Activated naive CD8-positive, alpha-beta T cell treated with anti-CD3 and anti-CD28 coated beads, Interleukin-2, amount 50 U/mL, for 16 hours (primary cell): Measurements from ENCODE around the gene LYRM1.
"Not testable (repeated sequence)": the region's sequence is repeated elsewhere in the genome, so short reads cannot be mapped to it uniquely, and the experiment has no call there.

Source experiments
- DNase-seq: peaks from one replicate; pipeline ENCODE4 v3.0.0-alpha.2; 2020; ENCODE audit warnings: low read depth, low spot score

The LYRM1 gene, protein sequence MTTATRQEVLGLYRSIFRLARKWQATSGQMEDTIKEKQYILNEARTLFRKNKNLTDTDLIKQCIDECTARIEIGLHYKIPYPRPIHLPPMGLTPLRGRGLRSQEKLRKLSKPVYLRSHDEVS

GRCh38 chr16:20900299-20901067, at the start of gene LYRM1, which contains the start of gene DCUN1D3:
LYRM1 (plus strand) TSS chr16:20900771; CDS start chr16:20915556, 14,785 bp downstream.
DCUN1D3 (minus strand) TSS chr16:20900358; CDS start chr16:20862538, 37,820 bp downstream.
- DNase-seq: peak; percentile 77

- no peak for DNase-seq
Observed at GRCh38 chr16:20850981-20851380, 49.6 kb upstream of the LYRM1 start.

- no peak for DNase-seq
Observed at GRCh38 chr16:20851601-20852000, 49.0 kb upstream of the LYRM1 start.

DNA sequence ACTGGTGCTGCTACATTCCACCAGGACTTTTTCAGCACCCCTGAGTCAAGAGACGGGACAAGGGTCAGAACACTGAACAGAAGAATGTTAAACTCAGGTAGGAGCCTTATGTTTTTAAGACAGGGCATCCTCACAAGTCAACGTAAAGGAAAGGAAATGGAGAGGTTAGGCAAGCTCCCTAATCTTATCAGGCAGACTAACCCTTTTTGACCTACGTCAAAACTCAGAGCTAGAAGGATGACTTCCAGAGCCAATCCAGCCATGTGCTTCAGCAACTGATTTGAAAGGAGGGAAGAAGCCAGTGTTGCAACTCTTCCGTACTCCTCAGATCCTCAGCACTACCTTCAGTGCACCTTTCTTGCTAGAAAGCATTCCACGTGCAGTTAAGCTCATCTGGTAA, 47.4 kb upstream of the LYRM1 start:
- no peak for DNase-seq

DNA sequence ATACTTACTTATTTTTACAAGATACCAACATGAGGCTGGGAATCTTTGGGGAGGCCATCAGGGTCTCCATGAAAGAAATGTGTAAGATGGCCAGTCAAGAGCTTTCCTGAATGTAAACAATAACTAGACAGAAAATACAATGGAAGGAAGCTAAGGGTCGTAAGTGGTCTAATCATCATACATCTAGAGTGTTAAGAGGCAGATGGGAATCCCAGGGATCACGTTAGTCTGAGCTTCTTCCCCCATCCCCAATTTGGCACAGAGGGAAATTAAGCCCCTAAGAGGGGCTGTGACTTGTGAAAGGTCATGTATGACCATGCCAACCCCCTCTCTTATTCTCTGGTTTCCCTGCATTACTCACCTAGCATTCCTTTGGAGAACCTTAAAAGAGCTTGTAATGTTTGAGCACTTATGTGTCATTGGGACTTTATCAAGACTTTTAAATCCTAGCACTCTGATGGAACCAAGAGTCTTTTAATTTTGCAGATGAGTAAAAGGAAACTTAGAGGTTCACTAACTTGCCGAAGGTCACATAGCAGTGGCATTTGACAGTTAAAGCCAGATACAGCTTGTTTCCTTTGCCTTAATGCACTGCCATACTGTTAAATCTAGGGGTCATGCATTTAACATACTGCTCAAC, 46.5 kb upstream of the LYRM1 start:
- DNase-seq: no peak

DNA sequence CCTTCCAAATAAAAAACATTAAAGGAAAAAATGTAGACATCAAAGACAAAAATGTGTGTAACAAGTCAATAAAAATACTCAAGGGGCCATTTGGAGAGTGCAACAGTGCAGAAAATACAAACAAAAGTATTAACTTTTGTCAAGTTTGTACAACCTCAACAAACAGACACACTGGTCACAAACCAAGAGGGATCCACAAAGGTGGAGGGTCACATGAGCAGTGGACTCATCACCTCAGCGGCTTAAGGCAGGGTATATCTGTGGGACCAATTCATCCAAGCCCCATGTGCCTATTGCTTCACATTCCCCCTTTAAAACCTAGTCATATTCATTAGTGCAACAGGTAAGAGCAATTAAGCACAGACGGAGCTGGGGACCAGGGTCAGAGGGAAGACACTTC, 45.6 kb upstream of the LYRM1 start:
- DNase-seq: no peak

- DNase-seq: no peak
Observed at GRCh38 chr16:20857281-20857680, 43.3 kb upstream of the LYRM1 start.

DNA sequence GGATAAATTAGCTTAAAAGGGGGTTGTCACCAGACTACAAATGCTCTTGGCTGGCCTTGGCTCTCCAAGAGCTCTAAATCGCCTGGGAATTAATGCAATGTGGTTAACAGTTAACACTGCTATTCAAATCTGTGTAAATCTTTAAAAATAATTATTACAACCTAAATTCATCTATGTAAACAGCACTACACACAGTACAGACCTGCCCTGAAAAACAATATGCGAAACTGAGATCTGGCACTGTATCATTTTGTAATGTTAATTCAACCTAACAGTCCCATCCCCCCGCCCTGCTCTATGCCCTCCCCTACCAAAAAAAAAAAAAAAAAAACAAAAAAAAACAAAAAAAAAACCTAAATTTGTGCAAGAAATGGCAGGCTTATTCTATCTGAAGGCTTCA, 41.3 kb upstream of the LYRM1 start:
- DNase-seq: no peak

- DNase-seq: no peak
Observed at GRCh38 chr16:20859699-20860098, 40.9 kb upstream of the LYRM1 start.

- DNase-seq: no peak
Observed at GRCh38 chr16:20860361-20860760, 40.2 kb upstream of the LYRM1 start.

GRCh38 chr16:20860995-20861394, 39.6 kb upstream of the LYRM1 start:
- not testable (repeated sequence) for DNase-seq

DNA sequence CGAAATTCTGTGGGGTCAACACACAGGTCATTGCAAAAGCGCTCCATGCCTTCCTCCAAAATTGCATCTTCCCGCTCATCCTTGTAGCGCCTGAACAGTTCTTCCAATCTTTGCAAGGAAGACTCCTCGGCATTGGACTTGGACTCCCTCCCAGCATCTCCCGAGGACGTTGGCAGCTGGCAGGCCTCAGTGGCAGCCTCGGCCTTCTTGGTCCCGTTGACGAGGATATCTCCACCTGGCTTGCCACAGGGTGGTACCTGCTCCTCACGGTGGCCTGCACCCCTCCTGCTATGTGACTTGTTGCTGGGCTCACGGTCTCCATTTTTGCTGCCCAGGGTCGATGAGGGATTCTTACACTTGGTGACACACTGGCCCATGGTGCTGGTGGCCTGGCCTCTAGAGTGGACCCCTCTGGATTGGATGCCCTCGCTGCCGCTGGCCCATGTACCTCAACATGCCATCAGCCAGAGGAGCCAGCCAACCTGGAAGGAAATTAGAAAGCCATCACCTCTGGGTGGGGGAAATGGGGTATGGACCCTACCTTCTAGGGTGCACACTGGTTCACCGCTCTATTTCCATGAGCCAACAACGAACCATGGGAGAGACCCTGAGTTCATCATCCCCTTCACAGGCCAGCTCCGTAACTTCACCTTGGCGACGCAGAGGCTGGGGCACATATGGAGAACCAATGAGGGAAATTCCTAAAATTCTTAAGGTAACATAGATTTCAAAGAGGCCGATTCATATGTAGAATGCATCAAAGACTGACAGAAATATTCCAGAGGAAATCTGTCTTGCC, 38.2 kb upstream of the LYRM1 start:
- DNase-seq: no peak

DNA sequence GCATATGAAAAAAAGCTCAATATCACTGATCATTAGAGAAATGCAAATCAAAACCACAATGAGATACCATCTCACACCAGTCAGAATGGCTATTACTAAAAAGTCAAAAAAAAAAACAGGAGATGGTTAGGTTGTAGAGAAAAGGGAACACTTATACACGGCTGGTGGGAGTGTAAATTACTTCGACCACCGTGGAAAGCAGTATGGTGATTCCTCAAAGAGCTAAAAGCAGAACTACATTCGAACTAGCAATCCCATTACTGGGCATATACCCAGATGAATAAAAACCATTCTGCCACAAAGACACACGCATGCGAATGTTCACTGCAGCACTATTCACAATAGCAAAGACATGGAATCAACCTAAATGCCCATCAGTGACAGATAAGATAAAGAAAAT, 36.2 kb upstream of the LYRM1 start:
- not testable (repeated sequence) for DNase-seq

DNA sequence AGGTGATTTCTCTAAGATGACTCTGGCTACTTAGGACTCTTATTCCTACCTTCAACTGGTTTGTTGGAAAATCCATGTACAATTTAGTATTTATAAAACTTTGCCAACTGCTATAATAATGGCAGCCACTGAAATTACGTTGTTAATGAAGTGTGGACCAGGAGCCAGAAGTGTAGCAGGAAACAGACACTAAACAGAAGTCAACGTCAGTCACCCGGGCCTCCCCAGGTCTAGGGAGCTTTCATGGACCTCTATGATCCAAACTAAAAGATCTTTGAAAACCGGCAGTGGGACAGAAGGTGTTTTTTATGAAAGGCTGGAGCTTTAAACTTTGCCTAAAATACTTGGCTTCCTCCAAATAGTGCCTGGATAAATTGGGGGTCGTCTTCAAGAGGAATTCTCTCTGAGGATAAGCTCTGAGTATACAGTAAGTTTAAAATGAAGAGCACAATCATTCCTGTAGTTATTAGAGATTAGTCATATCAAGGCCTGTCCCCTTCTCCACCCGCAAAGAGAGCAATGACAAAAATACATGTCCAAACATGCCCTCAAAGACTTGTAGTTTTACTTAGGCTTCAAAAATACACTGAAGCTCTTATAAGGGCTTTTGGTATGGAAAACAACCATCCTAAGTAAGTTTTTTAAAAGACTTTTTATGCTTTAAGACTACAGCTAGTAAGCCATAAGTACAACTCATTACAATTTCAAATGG, 35.0 kb upstream of the LYRM1 start:
- no peak for DNase-seq

- DNase-seq: no peak
Observed at GRCh38 chr16:20866145-20866772, 34.3 kb upstream of the LYRM1 start.

DNA sequence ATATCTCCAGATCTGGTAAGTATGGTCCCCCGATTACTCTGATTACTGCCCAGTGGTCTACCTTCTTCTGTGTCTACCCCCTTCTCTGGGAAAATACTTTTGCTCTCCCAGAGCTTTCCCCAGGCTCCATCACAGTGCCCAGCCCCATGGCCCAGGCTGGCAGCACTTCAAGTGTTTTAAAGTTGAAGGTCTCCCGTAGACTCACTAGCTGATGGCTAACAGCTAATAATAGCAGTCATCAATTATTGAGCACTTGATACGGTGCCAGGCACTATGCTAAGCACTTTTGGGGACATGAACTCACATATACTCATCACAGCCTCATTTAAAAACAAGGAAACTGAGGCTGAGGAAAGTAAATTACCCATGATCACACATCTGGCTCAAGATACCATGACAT, 33.8 kb upstream of the LYRM1 start:
- DNase-seq: no peak

GRCh38 chr16:20867585-20867984, 33.0 kb upstream of the LYRM1 start:
- no peak for DNase-seq

- DNase-seq: no peak
Observed at GRCh38 chr16:20868890-20869289, 31.7 kb upstream of the LYRM1 start.

- no peak for DNase-seq
Observed at GRCh38 chr16:20870122-20870820, 30.3 kb upstream of the LYRM1 start.

GRCh38 chr16:20871258-20871657, 29.3 kb upstream of the LYRM1 start:
- no peak for DNase-seq
